GM18519 (cell line): ENCODE data around the gene SERGEF.
"Not testable (repeated sequence)": the region's sequence is repeated elsewhere in the genome, so short reads cannot be mapped to it uniquely, and the experiment has no call there.

ENCODE experiments used
- ATAC-seq: cut with Tn5 transposase; IDR thresholded peaks from one replicate; pipeline ENCODE4 v1.9.1; 2021; ENCODE audit warnings: mild to moderate bottlenecking, moderate library complexity; ENCODE audit not compliant: unreplicated experiment, low FRiP score

The SERGEF gene

GRCh38 chr11:17868398-17868797, 144.4 kb downstream of the SERGEF start:
- not testable (repeated sequence) for ATAC-seq

DNA sequence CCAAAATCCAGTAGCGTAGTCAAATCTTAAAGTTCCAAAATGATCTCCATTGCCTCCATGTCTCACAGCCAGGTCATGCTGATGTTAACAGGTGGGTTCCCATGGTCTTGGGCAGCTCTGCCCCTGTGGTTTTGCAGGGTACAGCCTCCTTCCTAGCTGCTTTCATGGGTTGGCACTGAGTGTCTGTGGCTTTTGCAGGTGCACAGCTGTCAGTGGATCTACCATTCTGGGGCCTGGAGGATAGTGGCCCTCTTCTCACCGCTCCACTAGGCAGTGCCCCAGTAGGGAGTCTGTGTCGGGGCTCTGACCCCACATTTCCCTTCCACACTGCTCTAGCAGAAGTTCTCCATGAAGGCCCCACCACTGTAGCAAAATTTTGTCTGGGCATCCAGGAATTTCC, 145.5 kb downstream of the SERGEF start:
- ATAC-seq: no peak

- ATAC-seq: no peak
Measured at GRCh38 chr11:17865765-17866428, 146.9 kb downstream of the SERGEF start.

- ATAC-seq: no peak
Measured at GRCh38 chr11:17864478-17864941, 148.3 kb downstream of the SERGEF start.

DNA sequence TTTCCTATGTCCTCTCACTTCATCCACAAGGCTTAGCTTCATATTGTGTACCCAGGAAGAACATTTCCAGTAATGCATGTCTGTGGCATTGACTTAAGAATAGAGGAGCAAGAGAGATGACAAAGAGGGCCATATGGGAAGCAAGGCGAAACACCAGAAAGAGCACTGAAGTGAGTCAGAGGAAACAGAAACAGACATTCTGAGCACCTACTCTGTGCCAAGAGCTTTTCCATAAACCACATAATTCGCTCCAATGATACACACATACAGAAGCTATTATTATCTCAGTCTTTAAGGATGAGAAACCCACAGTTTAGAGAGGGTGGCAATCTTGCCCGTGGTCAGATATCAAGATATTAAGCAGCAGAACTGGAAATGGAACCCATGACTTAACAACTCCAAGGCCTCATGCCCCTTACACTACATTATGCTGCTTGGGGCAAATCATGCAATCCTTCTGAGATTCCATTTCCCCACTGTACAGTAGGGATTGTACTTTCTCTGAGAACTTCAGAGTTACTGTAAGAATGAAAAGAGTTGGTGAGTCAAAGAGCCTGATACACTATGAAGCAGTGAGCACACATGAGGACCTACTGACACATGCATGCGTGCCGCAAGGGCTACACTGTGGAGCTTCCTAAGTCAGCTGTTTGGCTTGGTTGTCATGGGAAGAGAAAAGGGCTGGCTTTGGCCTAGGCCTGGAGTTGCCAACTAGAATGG, 151.7 kb downstream of the SERGEF start:
- ATAC-seq: no peak

- ATAC-seq: no peak
Measured at GRCh38 chr11:17859552-17859951, 153.3 kb downstream of the SERGEF start.

GRCh38 chr11:17855531-17856290, 157.1 kb downstream of the SERGEF start:
- ATAC-seq: peak; percentile 73

DNA sequence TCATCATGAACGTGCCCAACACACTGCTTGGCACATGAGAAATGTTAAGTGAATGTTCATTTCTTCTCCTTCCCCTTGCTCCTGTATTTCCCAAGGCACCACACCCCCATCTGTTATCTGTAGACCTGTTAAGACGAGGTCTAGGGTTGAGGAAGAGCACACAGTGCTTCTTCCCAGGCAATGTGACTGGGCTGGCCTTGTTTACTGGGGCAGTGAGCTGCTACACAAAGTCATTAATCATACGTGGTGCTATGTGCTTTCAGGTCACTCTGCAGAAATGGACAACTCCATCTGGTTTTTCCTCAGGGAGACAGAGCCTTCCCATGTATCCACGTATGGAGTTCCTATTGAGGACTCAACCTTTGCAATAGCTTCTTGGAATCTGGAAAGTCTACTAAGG, 159.6 kb downstream of the SERGEF start:
- no peak for ATAC-seq

- ATAC-seq: no peak
Measured at GRCh38 chr11:17852246-17852645, 160.6 kb downstream of the SERGEF start.

DNA sequence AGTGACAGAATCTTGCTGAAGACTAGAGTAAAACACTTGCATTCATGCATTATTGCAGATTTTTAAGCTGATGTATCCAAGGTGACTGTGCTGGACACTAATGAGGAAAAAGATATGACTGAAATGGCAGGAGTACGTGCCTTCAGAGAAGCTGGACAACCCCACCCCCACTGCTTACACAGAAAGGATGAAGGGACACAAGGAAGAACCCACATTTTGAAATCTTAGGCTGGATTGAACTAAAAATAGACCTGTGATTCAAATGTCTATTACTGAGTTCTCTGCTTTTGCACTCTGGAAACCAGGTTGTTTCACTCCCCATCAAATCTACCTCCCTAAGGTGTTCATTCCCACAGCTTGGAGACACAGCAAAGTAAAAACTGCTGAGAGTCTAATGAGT, 161.2 kb downstream of the SERGEF start:
- no peak for ATAC-seq

DNA sequence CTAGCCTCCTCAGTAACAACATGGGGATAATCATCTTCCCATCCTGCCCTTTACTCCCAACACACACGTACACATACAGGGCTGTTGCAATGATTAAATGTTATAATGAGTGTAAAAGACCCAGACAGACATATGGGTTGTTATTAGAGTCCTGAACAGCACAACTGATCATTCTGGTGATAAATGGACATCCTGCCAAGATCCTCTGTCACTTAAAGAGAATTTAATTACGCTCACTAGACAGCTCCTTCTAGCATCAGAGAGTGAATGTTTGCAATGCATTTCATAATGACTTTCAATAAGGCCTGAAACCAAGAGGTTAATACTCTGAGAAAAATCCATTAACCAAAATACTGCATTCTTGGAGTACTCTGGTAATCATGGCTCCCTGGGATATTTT, 162.5 kb downstream of the SERGEF start:
- ATAC-seq: no peak

DNA sequence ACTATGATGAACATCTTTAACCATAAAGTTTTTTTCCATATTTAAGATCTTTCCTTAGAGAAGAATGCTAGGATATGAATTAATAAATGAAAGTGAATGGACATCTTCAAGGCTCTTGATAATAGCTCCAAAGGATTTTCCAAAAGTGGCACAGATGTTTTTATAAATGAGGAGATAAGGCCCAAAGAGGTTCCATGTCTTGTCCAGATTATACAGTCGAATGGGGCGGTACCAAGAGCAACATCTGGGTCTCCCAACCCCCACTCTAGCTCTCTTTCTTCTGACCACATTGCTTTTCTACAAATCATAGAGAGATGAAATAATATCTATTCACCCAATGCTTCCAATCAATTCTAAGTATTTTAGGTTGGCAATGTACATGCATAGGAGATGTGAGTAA, 164.1 kb downstream of the SERGEF start:
- ATAC-seq: no peak

- ATAC-seq: no peak
Measured at GRCh38 chr11:17846852-17847453, 165.9 kb downstream of the SERGEF start.

GRCh38 chr11:17845431-17845881, 167.4 kb downstream of the SERGEF start:
- no peak for ATAC-seq

DNA sequence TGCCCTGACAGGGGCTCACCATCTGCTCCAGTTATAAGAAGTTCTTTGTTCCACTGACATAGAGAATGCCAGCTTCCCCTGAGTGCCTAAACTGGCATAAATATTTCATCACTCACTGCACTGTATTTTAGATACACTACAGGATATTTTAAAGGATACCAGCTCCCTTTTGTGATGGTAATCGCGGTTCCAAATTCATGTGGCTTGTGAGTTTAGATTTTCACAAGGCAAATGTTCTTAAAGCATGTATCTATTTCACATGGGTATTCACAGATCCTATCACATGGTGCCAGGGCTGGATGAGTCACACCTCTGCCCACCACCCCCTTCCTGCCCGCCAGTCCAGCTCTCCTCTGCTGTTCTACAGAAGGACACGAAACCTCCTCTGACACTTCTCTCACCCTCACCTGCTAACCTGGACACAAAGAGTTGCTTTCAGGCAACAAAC, 172.7 kb downstream of the SERGEF start:
- ATAC-seq: no peak

DNA sequence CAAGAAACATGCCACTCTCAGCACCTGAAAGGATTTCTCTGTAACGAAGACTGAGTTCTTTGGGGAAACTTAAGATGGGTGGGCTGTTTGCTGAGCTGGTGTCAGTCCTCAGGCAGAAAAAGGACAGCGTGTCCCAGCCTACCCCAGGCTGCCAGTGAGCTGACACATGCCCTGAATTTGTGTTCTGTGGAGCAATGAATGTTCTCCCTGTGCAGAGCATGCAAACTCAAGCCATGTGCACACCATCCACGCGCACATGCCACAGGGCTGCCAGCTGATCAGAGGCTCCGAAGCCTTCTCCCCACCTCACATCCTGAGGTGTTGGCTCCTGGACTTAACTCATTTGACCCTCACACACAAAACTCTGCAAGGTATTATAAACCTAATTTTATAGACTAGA, 173.4 kb downstream of the SERGEF start:
- no peak for ATAC-seq

GRCh38 chr11:17838102-17838501, 174.7 kb downstream of the SERGEF start:
- ATAC-seq: no peak

DNA sequence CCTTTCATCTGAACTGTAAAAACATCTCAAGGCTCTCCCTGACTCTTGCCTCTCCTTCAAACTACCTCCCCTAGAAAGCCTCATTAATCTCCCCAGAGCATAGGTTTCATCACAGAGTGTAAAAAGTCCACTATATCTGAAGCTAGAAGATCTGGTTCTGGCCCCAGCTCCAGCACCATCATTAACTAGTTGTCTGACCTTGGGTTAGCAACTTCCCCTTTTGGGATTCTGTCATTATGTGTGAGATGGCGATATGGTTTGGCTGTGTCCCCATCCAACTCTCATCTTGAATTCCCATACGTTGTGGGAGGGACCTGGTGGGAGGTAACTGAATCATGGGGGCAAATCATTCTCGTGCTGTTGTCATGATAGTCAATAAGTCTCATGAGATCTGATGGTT, 181.0 kb downstream of the SERGEF start:
- no peak for ATAC-seq

DNA sequence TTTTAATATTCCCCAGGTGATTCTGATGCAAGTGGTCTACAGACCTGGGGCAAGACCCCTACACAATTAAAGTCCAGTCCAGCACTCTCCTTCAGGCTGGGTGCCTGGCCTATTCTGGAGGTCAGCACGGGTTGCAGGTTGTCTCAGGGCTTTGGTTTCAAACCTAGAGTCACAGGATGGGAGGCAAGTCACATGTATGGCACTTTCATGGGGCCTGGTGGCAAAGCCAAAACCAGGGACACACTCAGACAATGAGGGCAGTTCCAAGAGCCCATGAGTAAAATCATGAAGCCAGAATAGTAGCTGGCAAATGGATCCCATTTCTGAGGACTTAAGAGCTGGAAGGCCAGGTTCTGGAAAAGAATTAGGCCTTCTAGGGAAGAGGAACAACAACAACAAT, 181.6 kb downstream of the SERGEF start:
- no peak for ATAC-seq

GRCh38 chr11:17828311-17828751, 184.5 kb downstream of the SERGEF start:
- no peak for ATAC-seq

DNA sequence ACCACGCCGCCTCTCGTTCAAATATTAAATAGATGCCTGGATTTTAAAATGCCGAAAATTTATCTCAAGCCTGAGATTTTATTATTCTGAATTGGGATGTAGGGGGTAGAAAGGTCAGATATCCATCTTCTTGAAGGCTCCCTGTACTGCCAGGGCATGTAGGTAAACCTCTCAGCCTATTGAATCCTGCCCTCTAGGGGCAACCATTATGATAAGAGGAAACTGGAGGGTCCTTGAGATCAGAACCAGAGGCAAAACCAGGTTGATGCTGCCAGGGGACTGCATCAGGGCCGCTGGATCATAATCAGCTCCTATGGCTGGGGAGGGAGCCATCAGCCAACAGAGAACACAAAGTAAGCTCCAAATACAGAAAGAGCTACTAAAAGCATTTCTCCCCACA, 185.8 kb downstream of the SERGEF start:
- ATAC-seq: no peak
